Measurements from ENCODE around the gene C5AR2.

Gene C5AR2

DNA sequence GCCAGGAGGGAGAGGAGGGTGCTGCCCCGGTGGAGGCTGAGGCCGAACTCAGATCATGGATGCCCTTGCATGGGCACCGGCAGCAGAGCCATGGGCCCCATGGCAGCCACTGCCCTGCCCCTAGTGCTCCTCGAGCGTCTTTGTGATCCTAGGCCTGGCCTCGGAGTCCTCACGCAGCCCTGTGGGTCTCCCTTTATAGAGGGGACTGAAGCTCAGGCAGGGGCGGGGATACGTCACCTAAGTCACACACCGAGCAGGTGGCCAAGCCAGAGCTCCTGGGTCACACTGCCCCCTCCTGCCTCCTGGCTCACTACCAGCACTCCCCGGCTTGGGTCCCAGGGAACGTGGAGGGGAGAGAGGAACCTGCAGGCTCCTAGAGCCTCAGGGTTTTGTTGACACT is 45.8 kb downstream of the C5AR2 start:
- no peaks in the 10 kb centered on the region for H3K9me3 ChIP-seq (ENCODE audit: control insufficient read depth, insufficient read depth, low read length)
- H3K4me3 ChIP-seq (ENCODE audit: low read length): no peak overlapping the region
- peaks cover 38% of the 10 kb centered on the region for H3K4me1 ChIP-seq (ENCODE audit: control insufficient read depth, low read length)
- no peaks in the 10 kb centered on the region for H4K20me1 ChIP-seq (ENCODE audit: control insufficient read depth, insufficient read depth, low read depth, low read length)
- peaks cover 81% of the 10 kb centered on the region for H3K36me3 ChIP-seq (ENCODE audit: control insufficient read depth, low read length)
- no peak overlapping the region for H3K4me2 ChIP-seq (ENCODE audit: low read length)
- peaks cover 12% of the 10 kb centered on the region for H3F3A ChIP-seq (ENCODE audit: control insufficient read depth, insufficient read depth)
- no peak overlapping the region for H3K27ac ChIP-seq (ENCODE audit: low read depth, low read length)
- H3K27me3 ChIP-seq (ENCODE audit: control insufficient read depth, low read length): no peaks in the 10 kb centered on the region
- H3K9me2 ChIP-seq (replicated peaks; ENCODE audit: control insufficient read depth, low read length): no peaks in the 10 kb centered on the region
- no peaks in the 10 kb centered on the region for H3K79me2 ChIP-seq (ENCODE audit: control insufficient read depth, low read length)
- TF ChIP-seq, protein P1, sequence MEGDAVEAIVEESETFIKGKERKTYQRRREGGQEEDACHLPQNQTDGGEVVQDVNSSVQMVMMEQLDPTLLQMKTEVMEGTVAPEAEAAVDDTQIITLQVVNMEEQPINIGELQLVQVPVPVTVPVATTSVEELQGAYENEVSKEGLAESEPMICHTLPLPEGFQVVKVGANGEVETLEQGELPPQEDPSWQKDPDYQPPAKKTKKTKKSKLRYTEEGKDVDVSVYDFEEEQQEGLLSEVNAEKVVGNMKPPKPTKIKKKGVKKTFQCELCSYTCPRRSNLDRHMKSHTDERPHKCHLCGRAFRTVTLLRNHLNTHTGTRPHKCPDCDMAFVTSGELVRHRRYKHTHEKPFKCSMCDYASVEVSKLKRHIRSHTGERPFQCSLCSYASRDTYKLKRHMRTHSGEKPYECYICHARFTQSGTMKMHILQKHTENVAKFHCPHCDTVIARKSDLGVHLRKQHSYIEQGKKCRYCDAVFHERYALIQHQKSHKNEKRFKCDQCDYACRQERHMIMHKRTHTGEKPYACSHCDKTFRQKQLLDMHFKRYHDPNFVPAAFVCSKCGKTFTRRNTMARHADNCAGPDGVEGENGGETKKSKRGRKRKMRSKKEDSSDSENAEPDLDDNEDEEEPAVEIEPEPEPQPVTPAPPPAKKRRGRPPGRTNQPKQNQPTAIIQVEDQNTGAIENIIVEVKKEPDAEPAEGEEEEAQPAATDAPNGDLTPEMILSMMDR (IDR thresholded peaks at IDR 0.05; ENCODE audit: low read depth, low read length, poor library complexity, severe bottlenecking): no peak

GRCh38 chr19:47378246-47378645 is 46.3 kb downstream of the C5AR2 start:
- no peaks in the 10 kb centered on the region for H3K9me2 ChIP-seq (replicated peaks; ENCODE audit: control insufficient read depth, low read length)

DNA sequence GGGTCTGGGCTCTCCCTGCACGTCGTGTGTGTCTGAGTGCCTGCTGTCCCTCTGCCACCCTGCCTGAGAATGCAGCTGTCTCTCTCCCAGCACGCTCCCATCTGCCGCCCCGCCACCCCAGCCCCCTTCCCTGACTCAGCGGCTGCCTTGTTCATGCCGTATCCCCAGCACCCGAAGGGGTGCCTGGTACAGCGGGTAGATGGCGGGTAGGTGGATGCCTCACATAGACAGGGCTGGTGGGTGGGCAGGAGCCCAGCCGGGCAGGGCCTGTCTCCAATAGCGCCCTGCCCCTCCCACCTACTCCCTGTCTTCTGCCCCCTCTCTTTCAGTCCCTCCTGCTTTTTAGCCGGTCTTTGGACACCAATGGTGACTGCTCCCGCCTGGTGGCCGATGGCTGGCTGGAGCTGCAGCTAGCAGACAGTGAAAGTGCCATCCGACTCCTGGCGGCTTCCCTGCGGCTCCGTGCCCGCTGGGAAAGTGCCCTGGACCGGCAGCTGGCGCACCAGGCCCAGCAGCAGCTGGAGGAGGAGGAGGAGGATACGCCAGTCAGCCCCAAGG is 47.5 kb downstream of the C5AR2 start:
- Histone ChIP-seq H3K79me2 (ENCODE audit: control insufficient read depth, low read length) (no peaks in the 10 kb centered on the region), H3K9me2 (replicated peaks; ENCODE audit: control insufficient read depth, low read length) (no peaks in the 10 kb centered on the region), H3K27ac (ENCODE audit: low read depth, low read length) (peak overlapping the region; percentile 91), H3K4me1 (ENCODE audit: control insufficient read depth, low read length) (peaks cover 53% of the 10 kb centered on the region), H3K9me3 (ENCODE audit: control insufficient read depth, insufficient read depth, low read length) (no peaks in the 10 kb centered on the region), H4K20me1 (ENCODE audit: control insufficient read depth, insufficient read depth, low read depth, low read length) (no peaks in the 10 kb centered on the region), H3K27me3 (ENCODE audit: control insufficient read depth, low read length) (no peaks in the 10 kb centered on the region), H3K4me3 (ENCODE audit: low read length) (no peak overlapping the region), H3K4me2 (ENCODE audit: low read length) (peak overlapping the region; percentile 71), H3F3A (ENCODE audit: control insufficient read depth, insufficient read depth) (peaks cover 20% of the 10 kb centered on the region), H3K36me3 (ENCODE audit: control insufficient read depth, low read length) (peaks cover 66% of the 10 kb centered on the region)
- TF ChIP-seq EZH2phosphoT487 (IDR thresholded peaks at IDR 0.05; ENCODE audit: borderline replicate concordance, low read length): no peak
- TF ChIP-seq, protein P1 (IDR thresholded peaks at IDR 0.05; ENCODE audit: low read depth, low read length, poor library complexity, severe bottlenecking): no peak

More at GRCh38 chr19:47378246-47378645, 46.3 kb downstream of the C5AR2 start:
- H3K9me3 ChIP-seq (ENCODE audit: control insufficient read depth, insufficient read depth, low read length): no peaks in the 10 kb centered on the region
- H3F3A ChIP-seq (ENCODE audit: control insufficient read depth, insufficient read depth): peaks cover 15% of the 10 kb centered on the region
- no peak for TF ChIP-seq EZH2phosphoT487 (IDR thresholded peaks at IDR 0.05; ENCODE audit: borderline replicate concordance, low read length)
- TF ChIP-seq, protein P1 (IDR thresholded peaks at IDR 0.05; ENCODE audit: low read depth, low read length, poor library complexity, severe bottlenecking): no peak
- no peaks in the 10 kb centered on the region for H3K79me2 ChIP-seq (ENCODE audit: control insufficient read depth, low read length)
- no peak overlapping the region for H3K27ac ChIP-seq (ENCODE audit: low read depth, low read length)
- H4K20me1 ChIP-seq (ENCODE audit: control insufficient read depth, insufficient read depth, low read depth, low read length): no peaks in the 10 kb centered on the region
- H3K36me3 ChIP-seq (ENCODE audit: control insufficient read depth, low read length): peaks cover 77% of the 10 kb centered on the region
- no peak overlapping the region for H3K4me2 ChIP-seq (ENCODE audit: low read length)
- H3K4me3 ChIP-seq (ENCODE audit: low read length): no peak overlapping the region
- no peaks in the 10 kb centered on the region for H3K27me3 ChIP-seq (ENCODE audit: control insufficient read depth, low read length)
- peaks cover 42% of the 10 kb centered on the region for H3K4me1 ChIP-seq (ENCODE audit: control insufficient read depth, low read length)

Data from DOHH2 (cell line).